ENCODE data around the gene GUCY2F. TPM values are rescaled to one million over a fixed set of nuclear protein-coding genes. Genes with fewer than 3 reads are reported as not detected.

GUCY2F gene
- total RNA-seq, 1 donor from 2014 or later, result 0.39 TPM

DNA sequence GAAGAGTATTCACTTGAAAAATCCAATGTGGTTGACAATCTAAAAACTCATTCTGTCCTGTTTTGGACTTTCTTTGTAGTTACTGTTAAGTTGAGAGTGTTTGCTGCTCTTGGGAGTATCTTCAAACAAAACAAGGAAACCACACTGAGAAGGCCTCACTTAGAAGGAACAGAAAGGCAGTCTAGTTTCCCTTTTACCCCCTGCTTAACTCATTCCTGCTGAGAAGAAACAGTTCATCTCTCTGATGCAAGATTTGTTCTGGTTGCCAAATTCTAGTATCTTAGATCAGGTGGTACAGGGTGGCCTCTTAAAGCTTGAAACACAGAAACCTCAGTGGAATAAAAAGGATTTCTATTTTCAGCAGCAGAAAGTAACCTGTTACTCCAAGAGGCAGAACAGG is 41.4 kb downstream of the GUCY2F start:
- no peak for TF ChIP-seq CTCF (conservative IDR thresholded peaks at IDR 0.05)
- no peaks in the 10 kb centered on the region for H3K27me3 Mint-ChIP-seq
- no peak for DNase-seq (ENCODE audit: extremely low spot score, unreplicated experiment)
- no peaks in the 10 kb centered on the region for H3K4me1 Mint-ChIP-seq (ENCODE audit: unreplicated experiment)
- H3K36me3 Mint-ChIP-seq, result no peaks in the 10 kb centered on the region
- no peak overlapping the region for H3K27ac Mint-ChIP-seq
- H3K4me3 Mint-ChIP-seq, result no peak overlapping the region
- no peaks in the 10 kb centered on the region for H3K9me3 Mint-ChIP-seq

GRCh38 chrX:109409181-109409580 is 72.7 kb downstream of the GUCY2F start:
- H3K27me3 Mint-ChIP-seq, result no peaks in the 10 kb centered on the region
- H3K36me3 Mint-ChIP-seq, result no peaks in the 10 kb centered on the region
- peaks cover 3% of the 10 kb centered on the region for H3K4me1 Mint-ChIP-seq (ENCODE audit: unreplicated experiment)
- H3K9me3 Mint-ChIP-seq, result peaks cover 4% of the 10 kb centered on the region
- H3K27ac Mint-ChIP-seq, result no peak overlapping the region
- no peak for TF ChIP-seq CTCF (conservative IDR thresholded peaks at IDR 0.05)
- DNase-seq (ENCODE audit: extremely low spot score, unreplicated experiment), result no peak
- no peak overlapping the region for H3K4me3 Mint-ChIP-seq

DNA sequence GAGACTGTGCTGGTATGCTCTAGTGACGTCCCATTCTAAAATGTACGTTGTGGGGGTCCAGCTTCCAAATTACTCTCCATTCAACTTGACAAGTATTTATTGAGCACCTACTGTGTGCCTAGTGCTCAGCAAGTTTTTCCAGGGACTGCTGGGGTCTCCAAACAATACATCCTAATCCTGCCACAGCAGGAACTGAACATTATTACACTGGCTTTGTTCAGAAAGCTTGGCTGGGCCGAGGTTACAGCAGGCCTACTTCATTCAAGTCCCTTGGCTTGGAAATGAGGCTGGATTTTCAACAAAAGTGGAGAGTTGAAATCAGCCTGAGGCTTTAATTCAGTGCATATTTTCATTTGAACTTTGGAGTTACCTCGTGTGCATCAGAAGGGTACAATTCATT is 78.0 kb downstream of the GUCY2F start:
- DNase-seq (ENCODE audit: extremely low spot score, unreplicated experiment), result no peak
- Mint-ChIP-seq H3K27ac (no peak overlapping the region), H3K36me3 (no peaks in the 10 kb centered on the region), H3K4me1 (ENCODE audit: unreplicated experiment) (peaks cover 34% of the 10 kb centered on the region), H3K4me3 (no peak overlapping the region), H3K9me3 (no peaks in the 10 kb centered on the region), H3K27me3 (no peaks in the 10 kb centered on the region)
- TF ChIP-seq CTCF (conservative IDR thresholded peaks at IDR 0.05), result no peak

- H3K36me3 Mint-ChIP-seq, result no peaks in the 10 kb centered on the region
- H3K9me3 Mint-ChIP-seq, result no peaks in the 10 kb centered on the region
- DNase-seq (ENCODE audit: extremely low spot score, unreplicated experiment), result no peak
- H3K4me3 Mint-ChIP-seq, result no peak overlapping the region
- peaks cover 57% of the 10 kb centered on the region for H3K4me1 Mint-ChIP-seq (ENCODE audit: unreplicated experiment)
- H3K27ac Mint-ChIP-seq, result no peak overlapping the region
- H3K27me3 Mint-ChIP-seq, result no peaks in the 10 kb centered on the region
- no peak for TF ChIP-seq CTCF (conservative IDR thresholded peaks at IDR 0.05)
Observed at GRCh38 chrX:109399831-109400230, 82.1 kb downstream of the GUCY2F start.

DNA sequence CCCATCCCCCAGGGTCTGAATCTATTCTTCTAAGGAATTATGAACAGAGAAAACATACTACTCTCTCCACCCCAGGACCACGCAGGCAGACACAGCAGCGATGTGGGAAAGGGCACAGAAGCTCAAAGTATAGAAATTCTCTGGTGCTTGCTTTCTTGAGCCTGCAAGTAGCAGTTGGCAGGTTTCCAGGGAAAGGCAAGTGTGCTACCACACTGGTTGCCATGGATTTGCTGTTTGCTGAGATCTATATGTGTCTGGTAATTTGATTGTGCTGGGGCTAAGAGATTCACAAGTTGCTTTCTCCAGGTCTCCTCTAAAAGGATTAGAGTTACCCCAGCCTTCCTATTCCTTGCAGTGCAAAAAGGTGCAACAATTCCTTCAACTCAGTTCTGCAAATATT is 83.1 kb downstream of the GUCY2F start:
- TF ChIP-seq CTCF (conservative IDR thresholded peaks at IDR 0.05), result no peak
- Mint-ChIP-seq H3K27me3 (no peaks in the 10 kb centered on the region), H3K9me3 (no peaks in the 10 kb centered on the region), H3K27ac (no peak overlapping the region), H3K4me3 (peak overlapping the region; percentile 48), H3K4me1 (ENCODE audit: unreplicated experiment) (peaks cover 55% of the 10 kb centered on the region), H3K36me3 (no peaks in the 10 kb centered on the region)
- DNase-seq (ENCODE audit: extremely low spot score, unreplicated experiment), result no peak

DNA sequence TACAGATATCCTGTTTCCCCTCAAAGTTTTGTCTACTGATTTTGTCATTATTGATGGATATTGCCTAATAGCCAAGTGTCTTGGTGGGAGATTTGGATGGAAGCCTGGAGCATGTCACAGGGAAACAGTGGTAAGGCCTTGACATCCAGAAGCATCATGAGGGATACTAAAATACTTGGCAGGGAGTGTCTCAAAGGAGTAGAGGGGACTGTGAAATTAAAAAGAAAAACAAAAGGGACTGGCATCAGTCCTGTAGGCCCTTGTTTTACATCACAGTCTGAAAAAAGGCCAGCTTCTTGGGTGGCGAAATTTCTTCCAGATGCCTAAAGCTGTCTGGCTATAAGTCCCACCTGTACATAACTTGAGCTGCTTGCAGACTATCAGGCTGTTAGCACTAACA is 83.8 kb downstream of the GUCY2F start:
- no peak for TF ChIP-seq CTCF (conservative IDR thresholded peaks at IDR 0.05)
- Mint-ChIP-seq H3K27me3 (no peaks in the 10 kb centered on the region), H3K9me3 (no peaks in the 10 kb centered on the region), H3K4me1 (ENCODE audit: unreplicated experiment) (peaks cover 49% of the 10 kb centered on the region), H3K4me3 (no peak overlapping the region), H3K27ac (peak overlapping the region; percentile 27), H3K36me3 (no peaks in the 10 kb centered on the region)
- DNase-seq (ENCODE audit: extremely low spot score, unreplicated experiment), result no peak

All from type B pancreatic cell (in vitro differentiated cells).